Activated gamma-delta T cell treated with Interleukin-2 at 50 U/mL for 16 hours (primary cell): ENCODE data around the gene STAT6.

Experiments used
- DNase-seq: peaks from one replicate; pipeline ENCODE4 v3.0.0-alpha.2; 2020

Gene STAT6

GRCh38 chr12:57098546-57098945, 12.6 kb downstream of the STAT6 start:
- DNase-seq: no peak

GRCh38 chr12:57097554-57097835, 13.7 kb downstream of the STAT6 start:
- no peak for DNase-seq

GRCh38 chr12:57096748-57097553, 14.2 kb downstream of the STAT6 start:
- no peak for DNase-seq

- DNase-seq: no peak
These were observed 15.0 kb downstream of the STAT6 start for GRCh38 chr12:57096099-57096572.

GRCh38 chr12:57095440-57095839, 15.7 kb downstream of the STAT6 start:
- DNase-seq: no peak

- DNase-seq: no peak
These were observed 16.7 kb downstream of the STAT6 start for GRCh38 chr12:57094208-57095160.

GRCh38 chr12:57093415-57094207, 17.6 kb downstream of the STAT6 start:
- peak; percentile 58 for DNase-seq

- DNase-seq: no peak
These were observed 18.2 kb downstream of the STAT6 start for GRCh38 chr12:57092876-57093414.

- DNase-seq: no peak
These were observed 18.7 kb downstream of the STAT6 start for GRCh38 chr12:57092529-57092862.

- DNase-seq: no peak
These were observed 19.3 kb downstream of the STAT6 start for GRCh38 chr12:57091638-57092528.

GRCh38 chr12:57090924-57091637, 20.1 kb downstream of the STAT6 start:
- DNase-seq: no peak

- DNase-seq: no peak
These were observed 20.7 kb downstream of the STAT6 start for GRCh38 chr12:57090490-57090889.

- peak; percentile 40 for DNase-seq
These were observed 21.6 kb downstream of the STAT6 start for GRCh38 chr12:57089271-57090245.

GRCh38 chr12:57088354-57089270, 22.6 kb downstream of the STAT6 start, which contains the start of gene NAB2:
Gene NAB2 (plus strand): TSS chr12:57089114. CDS start chr12:57089272, 158 bp downstream.
- DNase-seq: peak; percentile 96

- DNase-seq: peak; percentile 72
These were observed 23.3 kb downstream of the STAT6 start for GRCh38 chr12:57087691-57088353.

- peak; percentile 88 for DNase-seq
These were observed 24.0 kb downstream of the STAT6 start for GRCh38 chr12:57087010-57087690.

GRCh38 chr12:57086493-57087009, 24.6 kb downstream of the STAT6 start:
- DNase-seq: peak; percentile 42
